NCI-H524 (cell line): ENCODE data around the gene GABRQ.

Source experiments
- DNase-seq, 2 experiments: peaks; one replicate each; lab custom pipeline; 2025; lab: John Stamatoyannopoulos, UW

GABRQ gene

DNA sequence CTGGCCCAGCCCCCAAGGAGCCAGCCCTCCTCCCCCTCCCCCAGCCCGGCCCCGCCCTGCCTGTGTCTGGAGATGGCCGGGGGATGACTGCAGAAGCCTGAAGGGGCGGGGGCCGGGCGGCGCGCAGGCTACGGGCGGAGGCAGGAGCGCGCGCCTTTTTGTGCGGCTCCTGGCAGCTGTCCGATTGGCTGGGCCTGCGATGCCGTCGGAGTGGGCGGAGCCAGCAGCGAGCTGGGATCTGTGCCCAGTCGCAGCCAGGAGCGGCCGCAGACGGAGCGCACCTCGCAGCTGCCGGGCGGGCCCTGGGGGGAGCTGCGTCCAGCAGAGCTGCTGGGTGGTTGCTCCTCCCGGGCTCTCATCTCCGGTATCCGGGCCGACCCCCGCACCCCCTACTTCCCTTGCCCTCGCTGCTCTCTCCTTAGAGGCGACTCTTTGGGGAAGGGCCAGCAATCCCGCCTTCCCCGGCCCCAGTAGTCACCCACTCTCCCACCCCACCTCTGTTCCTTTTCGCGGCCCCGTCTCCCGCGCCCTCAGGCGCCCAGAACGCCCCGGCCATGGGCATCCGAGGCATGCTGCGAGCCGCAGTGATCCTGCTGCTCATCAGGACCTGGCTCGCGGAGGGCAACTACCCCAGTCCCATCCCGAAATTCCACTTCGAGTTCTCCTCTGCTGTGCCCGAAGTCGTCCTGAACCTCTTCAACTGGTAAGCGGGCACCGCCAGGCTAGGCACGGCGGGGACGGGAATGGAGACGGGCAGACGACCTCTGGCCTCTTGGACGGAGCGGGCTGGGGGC is at the start of gene GABRQ:
Gene GABRQ, plus strand, starts transcription at position 247 of the 794 bp plus-strand sequence. Its CDS starts 308 bp downstream, at position 555.
- peak; percentile 63 to 81 for DNase-seq

DNA sequence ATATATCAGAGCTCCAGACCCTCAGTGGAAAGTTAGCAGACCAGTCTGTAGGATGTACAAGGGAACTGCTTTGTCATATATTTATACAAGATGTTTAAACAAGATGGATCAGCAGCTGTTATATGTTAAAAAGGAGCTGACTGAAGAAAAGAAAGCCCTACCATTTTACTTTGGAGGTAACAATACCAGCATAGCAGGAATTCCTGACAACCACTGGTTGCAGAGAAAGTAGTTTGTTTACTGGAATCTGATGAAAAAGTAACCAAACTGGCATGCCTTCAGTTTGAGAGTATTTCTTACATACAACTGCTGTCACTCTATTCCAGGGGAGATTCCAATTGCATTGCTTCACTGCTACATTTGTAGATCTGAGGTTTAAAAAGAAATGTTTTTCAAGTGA is 49.5 kb upstream of the GABRQ start:
- DNase-seq = no peak

DNA sequence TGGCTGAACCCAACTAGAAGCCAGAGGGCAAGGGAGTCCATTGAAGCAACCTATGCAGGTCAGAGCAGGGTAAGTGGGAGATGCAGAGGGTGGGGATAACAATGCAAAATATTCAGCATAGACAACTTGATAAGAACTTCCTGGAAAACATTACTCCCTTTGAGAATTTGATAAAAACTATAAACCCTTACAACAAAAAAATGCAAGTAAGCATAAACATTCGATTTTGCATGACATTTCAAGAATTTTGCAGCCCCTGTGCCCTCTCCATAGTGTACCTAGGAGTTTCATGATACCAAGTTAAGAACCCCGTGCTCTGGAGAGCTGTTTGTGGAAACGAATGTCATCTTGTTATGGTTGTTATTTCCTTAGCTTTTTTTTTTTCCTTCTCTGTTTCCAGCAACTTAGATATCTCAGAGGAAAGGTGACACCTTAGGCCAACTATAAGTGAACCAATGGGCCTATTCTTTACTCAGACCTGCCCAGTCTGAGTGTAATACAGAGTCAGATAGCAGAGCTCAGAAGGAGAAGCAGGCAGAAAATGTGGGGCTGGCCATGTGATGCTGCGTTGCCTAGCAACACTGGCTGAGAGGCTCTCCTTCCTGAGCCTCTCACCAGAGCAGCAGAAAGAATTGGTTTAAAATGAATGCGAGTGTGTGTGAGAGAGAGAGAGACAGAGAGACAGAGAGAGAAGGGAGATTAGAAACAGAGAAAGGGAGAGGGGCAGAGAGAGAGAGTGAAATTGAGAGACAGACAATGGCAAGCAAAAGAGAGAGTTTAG is 36.7 kb upstream of the GABRQ start:
- DNase-seq = peak in 1 of 2 experiments; percentile 75

DNA sequence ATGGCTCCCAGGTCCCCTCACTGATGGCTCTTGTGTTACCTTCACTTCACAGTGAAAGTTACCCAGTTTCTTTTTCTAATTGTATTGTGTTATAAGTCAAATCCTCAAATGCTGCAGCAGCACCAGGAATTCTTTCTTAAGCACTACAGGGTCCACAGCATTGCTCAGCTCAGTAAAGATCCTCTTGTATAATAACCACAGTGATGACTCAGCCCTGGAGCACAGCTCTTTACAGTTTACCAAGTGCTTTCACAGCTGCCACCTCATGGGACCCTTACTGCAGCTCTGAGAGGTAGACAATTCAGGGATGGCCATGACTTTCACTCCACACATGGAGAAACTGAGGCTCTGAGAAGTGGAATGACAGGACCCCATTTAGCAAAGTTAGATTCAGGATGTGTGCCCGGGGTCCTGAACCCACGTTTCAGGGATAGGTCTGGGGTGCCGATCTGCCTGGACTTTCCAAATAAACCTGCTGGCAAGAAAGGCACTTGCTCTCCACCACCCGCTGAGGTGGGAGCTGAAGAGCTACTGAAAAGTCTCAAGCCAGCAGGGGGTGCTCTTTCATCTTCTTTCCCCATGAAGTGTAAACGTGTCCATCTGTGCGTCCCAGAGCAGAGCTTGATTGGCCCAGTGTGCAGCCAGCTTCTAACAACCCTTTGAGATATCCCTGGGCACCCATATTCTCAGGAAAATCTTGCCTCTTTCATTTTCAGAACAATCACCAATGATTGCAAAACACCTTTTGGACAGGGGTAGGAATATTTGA is 35.7 kb upstream of the GABRQ start:
- peak in 1 of 2 experiments; percentile 41 for DNase-seq

DNA sequence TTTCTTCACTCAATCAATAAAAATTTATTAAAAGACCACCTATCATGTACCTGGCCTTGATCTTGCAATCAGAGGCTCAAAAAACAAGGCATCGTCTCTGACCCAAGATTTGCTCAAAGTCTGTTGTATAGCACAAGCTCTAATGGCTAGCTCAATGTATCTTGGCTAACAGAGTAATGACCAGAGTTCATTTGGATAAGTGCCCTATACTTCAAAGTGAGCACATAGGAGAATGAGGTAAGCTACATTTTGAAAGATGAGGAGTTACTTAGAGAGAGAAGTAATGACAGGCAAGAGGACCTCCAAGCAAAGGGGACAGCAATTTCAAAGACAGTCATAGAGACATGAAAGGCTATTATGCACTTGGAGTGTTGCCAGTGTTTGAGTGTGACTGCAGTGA is 22.9 kb upstream of the GABRQ start:
- no peak for DNase-seq

DNA sequence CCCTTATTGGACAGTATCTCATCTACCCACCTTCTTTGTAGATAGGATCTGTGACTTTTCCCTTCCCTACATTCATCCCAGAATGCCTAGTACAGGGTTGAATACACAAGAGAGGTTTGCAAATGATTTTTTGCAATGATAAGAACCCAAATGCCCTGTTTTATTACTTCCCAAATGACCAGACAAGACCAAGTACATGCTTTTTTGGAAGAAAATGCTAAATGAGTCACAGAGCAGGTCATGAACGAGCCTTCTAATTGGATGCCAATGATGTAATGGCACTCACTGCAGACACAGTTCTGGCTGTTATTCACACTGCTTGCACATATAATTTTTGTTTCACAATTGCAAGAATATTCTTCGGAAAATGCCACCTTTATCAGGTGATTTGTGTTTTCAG is 17.8 kb upstream of the GABRQ start:
- no peak for DNase-seq

DNA sequence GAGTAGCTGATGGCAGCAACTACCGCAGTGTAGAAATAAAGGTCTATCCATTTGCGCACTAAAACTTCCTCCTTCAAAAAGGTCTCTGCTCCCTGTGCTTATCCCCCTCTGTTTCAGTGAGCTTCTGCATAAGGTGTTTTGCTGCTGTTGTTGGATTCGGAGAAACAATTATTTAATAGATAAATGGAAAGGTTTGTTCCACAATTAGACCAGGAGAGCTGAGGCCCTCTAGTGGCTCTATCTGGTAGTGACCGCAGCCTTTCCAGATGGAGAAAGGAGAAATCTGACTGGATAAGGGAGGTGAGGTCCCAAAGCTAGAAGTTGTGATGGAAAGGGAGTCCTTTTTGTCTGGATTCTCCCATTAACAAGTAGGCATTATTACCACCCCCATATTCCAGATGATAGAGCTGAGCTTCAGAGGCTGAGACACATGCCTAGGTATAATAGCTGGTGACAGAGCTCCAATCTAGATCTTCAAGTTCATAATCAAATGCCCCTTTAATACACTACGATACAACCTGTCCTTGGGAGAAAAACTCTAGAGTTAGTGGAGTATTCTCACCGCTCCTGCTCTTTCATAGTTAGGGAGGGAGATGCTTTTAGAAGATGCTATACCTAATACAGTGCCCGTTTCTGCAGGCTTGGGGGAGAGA is 5.1 kb upstream of the GABRQ start:
- peak in 1 of 2 experiments; percentile 58 for DNase-seq

DNA sequence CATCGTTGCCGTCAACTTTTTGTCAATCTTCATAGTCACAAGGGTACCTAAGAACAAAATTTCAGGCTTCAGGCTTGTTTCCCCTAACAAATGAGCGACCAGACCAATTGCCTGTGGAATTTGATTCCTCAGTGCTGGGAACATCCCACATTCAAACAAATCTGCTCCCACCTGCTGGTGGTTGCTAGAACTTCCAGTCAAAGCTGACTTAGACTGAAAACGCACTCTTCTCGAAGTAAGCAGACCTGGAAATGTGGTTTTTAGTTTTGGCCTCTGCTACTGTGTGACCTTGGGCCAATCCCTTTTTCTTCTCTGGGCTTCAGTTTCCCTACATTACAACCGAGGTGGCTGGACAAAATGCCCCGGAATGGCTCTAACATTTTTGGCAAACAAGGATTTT is 1.8 kb upstream of the GABRQ start:
- peak; percentile 44 to 71 for DNase-seq

DNA sequence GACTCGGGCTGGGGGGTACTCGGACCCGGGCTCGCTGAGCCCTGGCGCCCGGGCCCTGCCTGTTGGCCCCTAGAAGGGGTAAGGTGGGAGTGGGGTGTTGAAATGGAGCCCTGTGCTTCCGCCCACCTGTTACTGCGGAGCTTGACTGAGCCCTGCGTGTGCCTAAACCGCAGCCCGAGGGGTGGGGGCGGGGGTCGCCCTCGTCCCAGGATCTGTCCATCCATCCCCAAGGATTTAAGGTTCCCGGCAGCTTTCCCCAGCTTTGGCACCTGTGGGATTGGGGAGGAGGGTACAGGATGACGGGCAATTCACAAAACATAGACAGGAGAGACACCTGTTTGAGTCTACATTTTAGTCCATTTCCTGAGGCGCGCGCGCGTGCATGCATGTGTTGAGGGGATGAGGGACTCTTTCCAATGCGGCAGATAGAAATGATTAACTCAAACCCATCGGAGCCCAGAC is 779 bp downstream of the GABRQ start:
- peak in 1 of 2 experiments; percentile 18 for DNase-seq

DNA sequence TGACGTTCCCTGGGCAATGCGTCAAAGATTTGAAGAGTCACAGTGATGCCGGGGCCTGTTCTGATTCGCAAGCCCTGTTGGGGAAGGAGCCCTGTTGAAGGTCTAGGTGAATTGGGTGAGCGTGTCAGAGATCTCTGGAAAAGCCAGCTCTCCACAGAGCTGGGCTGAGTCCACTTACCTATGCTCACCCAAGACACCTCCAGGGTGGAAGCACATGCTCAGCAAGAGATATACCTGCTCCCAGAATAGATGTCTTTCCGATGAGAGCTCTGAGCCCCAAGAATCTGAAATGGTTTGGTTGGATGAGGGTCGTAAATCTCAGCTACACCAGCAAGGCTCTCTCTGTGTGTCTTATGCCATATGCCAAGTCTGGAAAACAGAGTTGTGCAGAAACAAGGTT is 1.7 kb downstream of the GABRQ start:
- DNase-seq = no peak

DNA sequence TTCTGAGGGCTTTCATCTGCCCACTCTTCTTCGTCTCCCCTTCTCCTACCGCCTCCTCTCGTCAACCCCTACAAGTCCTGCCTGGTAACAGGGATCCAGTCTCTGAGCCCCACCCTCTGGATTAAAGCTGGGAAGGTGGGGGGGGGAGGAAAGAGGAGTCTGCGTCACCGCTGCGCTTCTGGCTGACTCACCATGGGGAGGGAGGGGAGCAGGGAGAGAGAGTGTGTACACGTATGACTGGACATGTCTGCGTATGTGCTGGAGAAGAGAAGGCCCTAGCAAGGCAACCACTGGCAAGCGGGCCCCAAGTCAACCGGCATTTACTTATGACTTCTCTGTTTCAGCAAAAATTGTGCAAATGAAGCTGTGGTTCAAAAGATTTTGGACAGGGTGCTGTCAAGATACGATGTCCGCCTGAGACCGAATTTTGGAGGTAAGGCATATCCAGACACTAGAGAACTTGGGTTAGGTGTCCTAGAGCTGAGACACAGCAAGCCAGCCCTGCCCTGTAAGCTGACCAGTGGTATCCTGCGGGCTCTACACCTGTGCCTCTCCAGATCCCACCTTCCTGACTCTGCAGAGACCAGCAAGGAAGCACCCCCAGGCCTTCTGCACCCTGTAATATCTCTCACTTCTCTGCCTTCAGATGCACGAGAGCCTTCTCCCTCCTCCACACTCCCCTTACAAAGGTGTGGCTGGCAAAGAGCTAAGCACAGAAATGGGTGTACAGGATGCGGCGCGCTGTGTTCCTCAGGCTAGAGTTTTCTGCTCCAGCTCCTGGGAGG is 2.5 kb downstream of the GABRQ start:
- DNase-seq = peak in 1 of 2 experiments; percentile 22

DNA sequence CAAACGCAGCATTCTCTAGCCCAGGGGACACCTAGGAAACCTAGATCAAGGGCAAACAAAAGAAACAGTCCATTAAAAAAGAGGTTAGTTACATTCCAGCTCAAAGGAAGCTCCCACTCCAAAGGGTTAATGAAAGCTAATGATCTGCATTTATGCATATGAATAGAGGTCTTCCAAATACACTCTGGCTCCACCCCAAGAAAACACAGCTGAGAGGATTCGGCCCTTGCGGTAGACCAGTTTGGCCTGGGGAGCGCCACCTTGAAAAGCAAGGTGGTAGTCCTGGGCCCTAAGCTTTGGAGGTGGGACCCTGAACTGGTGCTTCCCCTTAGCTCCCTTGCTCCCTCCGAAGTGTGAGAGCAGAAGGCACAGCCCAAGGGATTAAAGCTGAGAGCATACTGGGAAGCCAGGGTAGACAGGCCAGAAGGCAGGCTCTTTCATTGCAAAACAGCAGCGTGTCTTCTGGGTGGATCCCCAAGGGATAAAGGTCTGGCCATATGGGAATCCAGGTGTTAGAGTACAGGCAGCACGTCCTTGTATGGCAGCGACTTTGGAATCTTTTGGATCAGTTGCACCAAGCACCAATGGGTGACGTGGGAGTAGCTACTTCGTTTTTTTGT is 3.7 kb downstream of the GABRQ start:
- peak; percentile 87 to 99 for DNase-seq

DNA sequence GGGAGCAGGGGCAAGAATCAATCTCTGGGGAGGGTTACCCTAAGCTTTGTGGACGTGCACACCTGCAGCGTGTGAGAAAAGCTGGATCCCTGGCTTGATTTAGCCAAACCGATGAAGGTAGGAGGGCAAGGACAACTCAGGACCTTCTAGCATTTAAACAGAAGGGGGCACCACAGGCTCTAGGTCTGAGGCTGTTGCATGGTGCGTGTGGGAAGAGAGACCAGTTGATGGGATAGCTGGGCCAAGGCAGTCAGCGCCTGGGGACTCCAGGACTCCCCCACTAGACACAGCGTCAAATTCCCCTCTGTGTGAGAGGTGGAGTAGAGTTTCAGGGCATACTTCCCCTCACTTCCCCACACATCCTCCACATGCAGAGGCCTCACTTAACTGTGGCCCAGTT is 4.3 kb downstream of the GABRQ start:
- peak; percentile 49 to 78 for DNase-seq

DNA sequence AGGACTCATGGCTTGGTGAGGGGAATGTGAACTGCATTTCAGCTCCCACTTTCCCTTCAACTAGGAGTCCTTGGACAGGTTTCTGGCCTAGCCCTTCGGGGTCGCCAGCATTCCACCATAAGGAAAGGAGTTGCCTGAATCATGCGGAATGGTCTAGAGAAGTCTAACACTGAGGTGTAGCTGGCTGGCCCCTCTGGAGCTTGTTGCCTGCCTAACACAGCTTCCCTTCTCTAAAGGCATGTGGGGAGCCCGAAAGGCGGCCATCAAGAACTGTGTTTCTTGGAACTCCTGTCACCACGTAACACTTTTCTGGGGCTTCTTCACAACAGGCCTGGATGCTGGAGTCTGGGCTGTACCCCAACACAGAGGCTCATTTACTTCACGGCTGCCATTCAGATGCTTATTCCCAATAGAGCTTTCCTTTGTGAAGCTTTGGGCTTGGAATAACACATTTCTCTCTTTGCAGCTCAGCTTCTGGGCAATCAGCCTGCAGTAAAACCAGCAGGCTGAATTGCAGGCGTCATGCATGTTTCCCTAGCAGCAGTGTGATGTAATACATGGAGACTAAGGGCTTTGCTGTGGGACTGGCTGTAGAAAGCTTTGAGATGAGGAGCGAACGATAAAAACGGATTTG is 5.4 kb downstream of the GABRQ start:
- no peak for DNase-seq

DNA sequence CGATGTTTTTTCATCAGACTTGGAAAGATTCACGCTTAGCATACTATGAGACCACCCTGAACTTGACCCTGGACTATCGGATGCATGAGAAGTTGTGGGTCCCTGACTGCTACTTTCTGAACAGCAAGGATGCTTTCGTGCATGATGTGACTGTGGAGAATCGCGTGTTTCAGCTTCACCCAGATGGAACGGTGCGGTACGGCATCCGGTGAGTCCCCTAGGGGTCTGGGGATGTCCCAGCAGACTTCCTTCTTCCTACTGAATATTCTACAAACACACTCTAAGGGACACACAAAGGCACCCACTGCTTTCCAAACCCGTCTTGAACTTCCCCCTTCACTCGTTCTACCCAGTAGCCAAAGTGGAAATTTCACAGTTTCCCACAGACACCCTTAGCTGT is 9.3 kb downstream of the GABRQ start:
- DNase-seq = no peak

DNA sequence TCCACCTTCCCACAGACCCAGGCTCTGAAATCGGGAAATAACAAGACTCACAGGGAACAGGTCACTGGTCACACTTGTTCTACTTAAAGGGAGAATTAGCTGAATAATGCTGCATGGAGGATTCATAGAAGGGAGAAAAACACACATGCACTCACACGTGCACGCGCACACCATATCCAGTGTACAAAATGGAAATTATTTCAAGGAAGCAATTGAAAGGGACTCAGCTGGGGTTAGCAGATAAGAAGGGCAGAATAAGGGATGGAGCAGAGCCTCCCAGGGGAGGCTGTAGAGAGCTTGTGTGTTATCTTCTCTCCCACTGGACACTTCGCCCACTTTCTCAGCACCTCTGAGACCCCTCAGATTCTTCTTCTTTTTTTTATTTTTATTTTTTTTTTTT is 10.3 kb downstream of the GABRQ start:
- DNase-seq = no peak

DNA sequence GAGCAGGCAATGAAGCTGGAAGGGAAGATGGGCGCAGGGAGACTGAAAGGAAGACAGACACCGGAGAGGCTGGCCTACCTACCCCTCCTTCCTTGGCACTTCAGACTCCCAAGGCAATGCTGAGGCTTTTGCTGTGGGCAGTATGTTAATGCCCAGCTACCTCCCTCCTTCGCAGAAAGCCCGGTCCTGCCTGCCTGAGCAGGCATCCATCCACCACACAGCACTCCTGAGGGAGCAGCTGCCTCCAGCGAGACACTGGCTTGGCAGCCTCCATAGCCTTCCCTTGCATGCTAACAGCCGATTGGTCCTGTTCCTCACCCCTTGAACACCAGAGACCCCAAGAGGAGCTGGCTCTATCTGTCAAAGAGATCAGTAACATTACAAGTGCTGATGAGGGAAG is 14.4 kb downstream of the GABRQ start:
- no peak for DNase-seq

DNA sequence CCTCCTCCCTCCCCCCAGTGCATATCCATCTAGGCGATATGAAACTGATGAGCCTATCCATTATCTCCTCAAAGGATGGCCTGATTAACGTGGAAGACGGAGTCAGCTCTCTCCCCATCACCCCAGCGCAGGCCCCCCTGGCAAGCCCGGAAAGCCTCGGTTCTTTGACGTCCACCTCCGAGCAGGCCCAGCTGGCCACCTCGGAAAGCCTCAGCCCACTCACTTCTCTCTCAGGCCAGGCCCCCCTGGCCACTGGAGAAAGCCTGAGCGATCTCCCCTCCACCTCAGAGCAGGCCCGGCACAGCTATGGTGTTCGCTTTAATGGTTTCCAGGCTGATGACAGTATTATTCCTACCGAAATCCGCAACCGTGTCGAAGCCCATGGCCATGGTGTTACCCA is 14.8 kb downstream of the GABRQ start:
- no peak for DNase-seq

DNA sequence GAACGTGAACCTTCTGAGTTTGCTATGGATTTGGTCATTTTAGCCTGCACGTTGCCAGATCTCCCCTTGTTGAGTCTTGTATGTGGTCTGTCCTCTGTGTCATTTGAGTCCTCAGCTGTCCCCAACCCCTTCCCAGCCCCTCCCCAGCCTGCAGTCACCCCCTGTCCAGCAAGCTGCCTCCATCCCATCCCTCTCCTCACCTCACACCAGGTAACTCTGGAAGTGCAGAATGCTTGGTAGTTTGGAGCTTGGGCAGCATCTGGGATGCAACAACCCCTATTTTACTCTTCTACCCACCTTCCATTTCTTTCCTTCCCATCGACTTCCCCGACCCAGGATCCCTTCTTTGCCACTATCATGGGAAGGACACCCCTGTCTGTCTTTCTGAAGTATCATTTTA is 18.4 kb downstream of the GABRQ start:
- DNase-seq = no peak

DNA sequence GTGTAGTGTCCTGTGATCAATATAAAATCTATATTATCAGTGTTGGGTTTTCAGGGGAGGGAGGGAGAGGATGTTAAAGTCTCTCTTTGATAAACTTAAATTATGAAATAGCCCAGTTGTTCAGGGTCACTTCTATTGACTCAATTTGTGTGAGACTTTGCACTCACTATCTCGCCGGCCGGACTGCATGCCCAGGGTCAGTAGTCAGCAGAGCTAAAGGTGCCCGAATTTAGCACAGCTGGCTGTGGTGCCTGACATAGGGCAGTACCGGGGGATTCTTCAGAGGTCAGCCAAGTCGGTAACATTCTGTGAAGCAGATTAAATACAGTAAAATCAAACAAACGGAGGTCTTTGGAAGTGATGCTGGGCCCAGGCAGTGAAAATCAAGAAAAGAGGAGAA is 19.2 kb downstream of the GABRQ start:
- DNase-seq = no peak
